H9 (cell line): Measurements from ENCODE around the gene NDUFA12. TPM values are rescaled to one million over a fixed set of nuclear protein-coding genes. Genes with fewer than 3 reads are reported as not detected.

Source experiments
- DNase-seq: peaks from one replicate; pipeline ENCODE4 v3.0.0-alpha.2; 2017
- H2AFZ ChIP-seq: one replicate; pipeline ENCODE4 v1.6.1; 2013; ENCODE audit warnings: mild to moderate bottlenecking, low read length, control low read depth, moderate library complexity
- H2AK5ac ChIP-seq: 2 replicates; pipeline ENCODE4 v1.6.1; 2013; ENCODE audit warnings: low read length, control low read depth, mixed read lengths; ENCODE audit not compliant: insufficient read length
- H2BK120ac ChIP-seq: one replicate; pipeline ENCODE4 v1.6.1; 2013; ENCODE audit warnings: low read depth, mild to moderate bottlenecking, low read length, control low read depth, inconsistent platforms; ENCODE audit not compliant: poor library complexity, severe bottlenecking
- H2BK12ac ChIP-seq: 2 replicates; pipeline ENCODE4 v1.6.1; 2013; ENCODE audit warnings: low read length, control low read depth, mixed read lengths, low read depth; ENCODE audit not compliant: insufficient read length
- H2BK15ac ChIP-seq: 2 replicates; pipeline ENCODE4 v1.6.1; 2013; ENCODE audit warnings: low read depth, low read length, control low read depth
- H2BK20ac ChIP-seq: one replicate; pipeline ENCODE4 v1.6.1; 2013; ENCODE audit warnings: low read depth, mild to moderate bottlenecking, low read length, control low read depth, inconsistent platforms; ENCODE audit not compliant: poor library complexity, severe bottlenecking
- H2BK5ac ChIP-seq: 2 replicates; pipeline ENCODE4 v1.6.1; 2013; ENCODE audit warnings: low read length, control low read depth, mixed read lengths; ENCODE audit not compliant: insufficient read length
- H3K14ac ChIP-seq: 2 replicates; pipeline ENCODE4 v1.6.1; 2013; ENCODE audit warnings: low read length, control low read depth; ENCODE audit not compliant: insufficient read depth
- H3K18ac ChIP-seq: 2 replicates; pipeline ENCODE4 v1.6.1; 2013; ENCODE audit warnings: low read depth, mild to moderate bottlenecking, mixed read lengths, low read length, control low read depth; ENCODE audit not compliant: insufficient read length
- H3K23ac ChIP-seq: 2 replicates; pipeline ENCODE4 v1.6.1; 2013; ENCODE audit warnings: low read length, control low read depth, mixed read lengths, low read depth; ENCODE audit not compliant: insufficient read length
- H3K23me2 ChIP-seq: 2 replicates; pipeline ENCODE4 v1.6.1; 2013; ENCODE audit warnings: low read depth, mild to moderate bottlenecking, mixed read lengths, low read length, control low read depth; ENCODE audit not compliant: insufficient read length, poor library complexity, severe bottlenecking
- H3K27ac ChIP-seq: 2 replicates; pipeline ENCODE4 v1.5.1; 2013; ENCODE audit warnings: low read length, control low read depth, mixed read lengths, low read depth; ENCODE audit not compliant: insufficient read length
- H3K27me3 ChIP-seq: 2 replicates; pipeline ENCODE4 v1.6.1; 2013; ENCODE audit warnings: low read length, control low read depth, inconsistent platforms; ENCODE audit not compliant: insufficient read depth
- H3K4ac ChIP-seq: 2 replicates; pipeline ENCODE4 v1.6.1; 2013; ENCODE audit warnings: low read depth, mild to moderate bottlenecking, control low read depth, inconsistent platforms, low read length, moderate library complexity
- H3K4me1 ChIP-seq: 2 replicates; pipeline ENCODE4 v1.6.1; 2013; ENCODE audit warnings: low read length, control low read depth, inconsistent platforms; ENCODE audit not compliant: insufficient read depth
- H3K4me2 ChIP-seq: 2 replicates; pipeline ENCODE4 v1.6.1; 2013; ENCODE audit warnings: low read length, control low read depth, mixed read lengths; ENCODE audit not compliant: insufficient read length, insufficient read depth
- H3K56ac ChIP-seq: 2 replicates; pipeline ENCODE4 v1.6.1; 2013; ENCODE audit warnings: low read depth, mild to moderate bottlenecking, mixed read lengths, low read length, control low read depth; ENCODE audit not compliant: insufficient read length
- H3K79me1 ChIP-seq: 2 replicates; pipeline ENCODE4 v1.6.1; 2013; ENCODE audit warnings: low read depth, mild to moderate bottlenecking, moderate library complexity, low read length, control low read depth, inconsistent platforms; ENCODE audit not compliant: insufficient read depth, poor library complexity, severe bottlenecking
- H3K79me2 ChIP-seq: 2 replicates; pipeline ENCODE4 v1.6.1; 2013; ENCODE audit warnings: low read length, control low read depth, inconsistent platforms; ENCODE audit not compliant: insufficient read depth
- H3K9ac ChIP-seq: 2 replicates; pipeline ENCODE4 v1.6.1; 2013; ENCODE audit warnings: low read length, control low read depth, mixed read lengths; ENCODE audit not compliant: insufficient read length; ENCODE audit errors: extremely low read depth
- H3K9me3 ChIP-seq: one replicate; pipeline ENCODE4 v1.6.1; 2013; ENCODE audit warnings: low read depth, low read length, inconsistent platforms; ENCODE audit not compliant: control insufficient read depth
- H3T11ph ChIP-seq: one replicate; pipeline ENCODE4 v1.6.1; 2013; ENCODE audit warnings: mild to moderate bottlenecking, low read length, control low read depth, inconsistent platforms
- H4K20me1 ChIP-seq: one replicate; pipeline ENCODE4 v1.6.1; 2013; ENCODE audit not compliant: control insufficient read depth, insufficient read length, insufficient read depth
- H4K5ac ChIP-seq: 2 replicates; pipeline ENCODE4 v1.6.1; 2013; ENCODE audit warnings: low read depth, mild to moderate bottlenecking, mixed read lengths, low read length, control low read depth; ENCODE audit not compliant: insufficient read length
- H4K8ac ChIP-seq: replicated peaks from 2 replicates; pipeline ENCODE4 v1.6.1; 2013; ENCODE audit warnings: low read length, control low read depth, mixed read lengths, low read depth; ENCODE audit not compliant: insufficient read length
- H4K91ac ChIP-seq: 2 replicates; pipeline ENCODE4 v1.6.1; 2013; ENCODE audit warnings: low read depth, mild to moderate bottlenecking, moderate library complexity, mixed read lengths, low read length, control low read depth; ENCODE audit not compliant: insufficient read length
- H3K27ac Mint-ChIP-seq, 3 experiments: 2 replicates in 2 of 3; 3 replicates in 1 of 3; pipeline ENCODE4 v1.8.0; 2020 to 2021; ENCODE audit warnings: mixed read lengths in 3 of 3, mild to moderate bottlenecking in 1 of 3, moderate library complexity in 1 of 3
- H3K27me3 Mint-ChIP-seq: 2 replicates; pipeline ENCODE4 v1.8.0; 2021; ENCODE audit warnings: low read depth, mild to moderate bottlenecking, moderate library complexity, mixed read lengths
- H3K36me3 Mint-ChIP-seq, 3 experiments: 2 replicates in 2 of 3; 3 replicates in 1 of 3; pipeline ENCODE4 v1.8.0; 2020 to 2021; ENCODE audit warnings: low read depth in 3 of 3, mixed read lengths in 3 of 3; ENCODE audit not compliant: insufficient read depth in 1 of 3
- H3K4me1 Mint-ChIP-seq, 2 experiments: 2 replicates each; pipeline ENCODE4 v1.8.0; 2020; ENCODE audit warnings: mixed read lengths in 2 of 2
- H3K4me3 Mint-ChIP-seq, 2 experiments: 2 replicates in 1 of 2; 3 replicates in 1 of 2; pipeline ENCODE4 v1.8.0; 2020 to 2021; ENCODE audit warnings: mild to moderate bottlenecking in 2 of 2, mixed read lengths in 2 of 2, moderate library complexity in 1 of 2
- H3K9me3 Mint-ChIP-seq, 2 experiments: 2 replicates in 1 of 2; 3 replicates in 1 of 2; pipeline ENCODE4 v1.8.0; 2020; ENCODE audit warnings: mild to moderate bottlenecking in 2 of 2, mixed read lengths in 2 of 2, moderate library complexity in 1 of 2
- CTCF ChIP-seq: fragments of 200-600 bp; sonication (generic); conservative IDR thresholded peaks from 3 replicates; pipeline ENCODE4 v1.8.0; 2021; ENCODE audit warnings: antibody characterized with exemption, mild to moderate bottlenecking
- WGBS: extraction: QIAGEN DNeasy Blood & Tissue Kit; methylation state at CpG from one replicate; pipeline ENCODE4 v1.1.7; 2013; ENCODE audit warnings: missing lambda C conversion rate, low lambda C conversion rate, mixed read lengths; ENCODE audit not compliant: insufficient read length; ENCODE audit errors: extremely low coverage; 5-methylcytosine and 5-hydroxymethylcytosine counted together
- total RNA-seq: library from RNA; stranded (reverse); gene quantifications from 2 replicates; pipeline ENCODE4 v1.2.1, GENCODE V29; 2021

The NDUFA12 gene
- total RNA-seq, 1 experiment from 2014 or later: 104 TPM

- H3K4me1 Mint-ChIP-seq: no peaks in the 10 kb centered on the region
- Histone ChIP-seq H3K23ac (no peak overlapping the region), H3K56ac (no peak overlapping the region), H4K5ac (no peak overlapping the region), H3K18ac (no peak overlapping the region), H3K27me3 (no peaks in the 10 kb centered on the region), H2BK5ac (no peak overlapping the region), H3K27ac (no peak overlapping the region), H2BK12ac (no peak overlapping the region), H3K4ac (no peak overlapping the region), H4K20me1 (no peaks in the 10 kb centered on the region), H4K91ac (no peak overlapping the region), H3K9me3 (no peaks in the 10 kb centered on the region), H3K23me2 (no peaks in the 10 kb centered on the region), H2BK120ac (no peak overlapping the region), H3K14ac (no peak overlapping the region), H3K79me2 (no peaks in the 10 kb centered on the region), H3K4me2 (no peak overlapping the region), H2AK5ac (no peak overlapping the region), H2AFZ (no peak overlapping the region), H4K8ac (no peak overlapping the region), H2BK15ac (no peak overlapping the region), H3T11ph (no peak overlapping the region), H3K79me1 (no peaks in the 10 kb centered on the region), H3K9ac (no peak overlapping the region), H2BK20ac (no peak overlapping the region), H3K4me1 (no peaks in the 10 kb centered on the region)
- no peaks in the 10 kb centered on the region for H3K9me3 Mint-ChIP-seq
- no peak overlapping the region for H3K27ac Mint-ChIP-seq
- H3K36me3 Mint-ChIP-seq: peaks cover 0 to 8% (median 0%) of the 10 kb centered on the region in 3 experiments; a peak in 2 of 7 replicates
- H3K4me3 Mint-ChIP-seq: no peak overlapping the region
- no peak for TF ChIP-seq CTCF
- no peak for DNase-seq
- WGBS: no CpG with 5 or more reads among the region's 1 CpG
- H3K27me3 Mint-ChIP-seq: no peaks in the 10 kb centered on the region
Measured at GRCh38 chr12:94970560-94970959, 32.9 kb downstream of the NDUFA12 start.
